Ovary (tissue), 9 donors: ENCODE results near the gene CYS1. TPM values are rescaled to one million over a fixed set of nuclear protein-coding genes. Genes with fewer than 3 reads are reported as not detected.

Experiments
- DNase-seq, 5 donors: peaks; one replicate each; pipeline ENCODE4 v3.0.0-alpha.2; 2019 to 2020
- H3K27ac ChIP-seq, 2 donors: fragments of 200-600 bp; one replicate each; pipeline versions ENCODE4 v1.5.1 to v1.8.0; 2019 to 2022
- H3K27me3 ChIP-seq: fragments of 200-600 bp; one replicate; pipeline ENCODE4 v1.8.0; 2022
- H3K36me3 ChIP-seq: fragments of 200-600 bp; sonication (generic); one replicate; pipeline ENCODE4 v1.5.1; 2019
- H3K4me1 ChIP-seq: one replicate; pipeline ENCODE4 v1.8.1; 2013; ENCODE audit warnings: mild to moderate bottlenecking, moderate library complexity; ENCODE audit not compliant: insufficient read depth
- H3K4me3 ChIP-seq: fragments of 200-600 bp; sonication (generic); one replicate; pipeline ENCODE4 v1.5.1; 2017
- H3K9me3 ChIP-seq, 2 donors: fragments of 200-600 bp in 1 of 2; sonication (generic) in 1 of 2; one replicate each; pipeline versions ENCODE4 v1.5.1 to v1.8.1; 2013 to 2019; ENCODE audit warnings: mild to moderate bottlenecking in 1 of 2, moderate library complexity in 1 of 2
- CTCF ChIP-seq, 3 donors: fragments of 450-650 bp in 2 of 3; fragments of 200-600 bp in 1 of 3; IDR thresholded peaks; one replicate each; pipeline versions ENCODE4 v1.5.1 to v1.8.0; 2016 to 2022; ENCODE audit warnings: antibody characterized with exemption in 3 of 3, mild to moderate bottlenecking in 1 of 3
- EP300 ChIP-seq: sonication (generic); formaldehyde crosslinking; IDR thresholded peaks from one replicate; pipeline ENCODE4 v1.6.1; 2017; ENCODE audit warnings: antibody characterized with exemption
- POLR2A ChIP-seq: fragments of 450-650 bp; IDR thresholded peaks from one replicate; pipeline ENCODE4 v1.6.1; 2017; ENCODE audit warnings: antibody characterized with exemption, mild to moderate bottlenecking, moderate library complexity
- WGBS, 3 donors: extraction: QIAGEN DNeasy Blood & Tissue Kit in 1 of 3; methylation state at CpG; one replicate each; pipeline versions ENCODE4 v1.1.5 to v1.1.7; 2013 to 2017; 5-methylcytosine and 5-hydroxymethylcytosine counted together
- intact Hi-C, 4 donors: fragments of 100-400 bp; cut with DNase I; formaldehyde crosslinking; loops; one replicate each; pipeline versions ENCODE4 v1.11.0 to v1.15.1; 2022 to 2023
- polyA plus RNA-seq, 2 donors: library from polyadenylated mRNA; stranded (reverse); fragments of 200-250 nt in 1 of 2; fragments of 350-450 nt in 1 of 2; fragmentation: Illumina TruSeq in 1 of 2; extraction: RNeasy Lipid Tissue Mini Kit (QIAGEN cat#74804) in 1 of 2; gene quantifications; one replicate each; pipeline ENCODE4 v1.2.3, GENCODE V29; 2013 to 2014
- total RNA-seq, 7 donors: library from RNA; depleted of rRNA in 2 of 7; stranded (reverse); fragments of >200 nt in 2 of 7; fragmentation: NEBNext Ultra II Directional in 3 of 7; extraction: Animal tissue kit (Norgen Biotek cat#: 25700) in 3 of 7; gene quantifications; one replicate each; pipeline versions ENCODE4 v1.1.0 to v1.2.4, GENCODE V29; 2016 to 2023
- donor health status: DM: no; HTN: no; CAD: no; lungs with moderate emphysema.
- donor health status: DM: no; HTN: no; CAD: no.
- donor health status: Bipolar disorder and iron deficiency.
- donor health status: DM: yes; HTN: yes; CAD: no.
- donor health status: DM: no; HTN: no; CAD: no.
- donor health status: DM: yes; HTN: yes; CAD: no.

The CYS1 gene
- total and polyA plus RNA-seq, 9 donors: 5.9 to 21.5 (median 12.0) TPM

- H3K4me1 ChIP-seq: no peaks in the 10 kb centered on the region
- TF ChIP-seq EP300 (no peak), POLR2A (no peak), CTCF (IDR thresholded peaks at IDR 0.05) (no peak)
- no peak overlapping the region for H3K27ac ChIP-seq
- WGBS, 3 donors: 86 to 90% (median 90%) methylated on average over 16 of the region's 16 CpGs
- no peak overlapping the region for H3K4me3 ChIP-seq
- H3K36me3 ChIP-seq: no peaks in the 10 kb centered on the region
- DNase-seq: no peak
- H3K9me3 ChIP-seq: no peaks in the 10 kb centered on the region
- H3K27me3 ChIP-seq: no peaks in the 10 kb centered on the region
- intact Hi-C loops: no loop called here
These were observed 51.7 kb downstream of the CYS1 start for GRCh38 chr2:10028407-10028987.

GRCh38 chr2:10027660-10028330 lies 52.4 kb downstream of the CYS1 start:
- TF ChIP-seq EP300: no peak
- TF ChIP-seq POLR2A: no peak
- TF ChIP-seq CTCF (IDR thresholded peaks at IDR 0.05): no peak
- DNase-seq: no peak
- Histone ChIP-seq H3K27me3 (no peaks in the 10 kb centered on the region), H3K27ac (no peak overlapping the region), H3K4me1 (no peaks in the 10 kb centered on the region), H3K4me3 (no peak overlapping the region), H3K9me3 (no peaks in the 10 kb centered on the region), H3K36me3 (no peaks in the 10 kb centered on the region)
- 90 to 93% (median 92%) methylated on average over 14 to 16 of the region's 16 CpGs for WGBS, 3 donors
- intact Hi-C loops: no loop called here

GRCh38 chr2:10026940-10027569 lies 53.2 kb downstream of the CYS1 start:
- H3K36me3 ChIP-seq: no peaks in the 10 kb centered on the region
- no peaks in the 10 kb centered on the region for H3K9me3 ChIP-seq
- H3K27ac ChIP-seq: no peak overlapping the region
- DNase-seq: no peak
- H3K27me3 ChIP-seq: no peaks in the 10 kb centered on the region
- intact Hi-C loops: no loop called here
- H3K4me1 ChIP-seq: no peaks in the 10 kb centered on the region
- no peak for TF ChIP-seq POLR2A
- no peak for TF ChIP-seq CTCF (IDR thresholded peaks at IDR 0.05)
- TF ChIP-seq EP300: no peak
- WGBS, 3 donors: 71 to 77% (median 75%) methylated on average over 8 of the region's 8 CpGs
- no peak overlapping the region for H3K4me3 ChIP-seq

- no peak overlapping the region for H3K4me3 ChIP-seq
- H3K9me3 ChIP-seq: no peaks in the 10 kb centered on the region
- no peak for DNase-seq
- TF ChIP-seq EP300: no peak
- TF ChIP-seq CTCF (IDR thresholded peaks at IDR 0.05): no peak
- TF ChIP-seq POLR2A: no peak
- peaks cover 8% of the 10 kb centered on the region for H3K4me1 ChIP-seq
- no peaks in the 10 kb centered on the region for H3K36me3 ChIP-seq
- intact Hi-C loops: no loop called here
- WGBS, 3 donors: 82 to 87% (median 85%) methylated on average over 10 of the region's 10 CpGs
- H3K27ac ChIP-seq: no peak overlapping the region
- H3K27me3 ChIP-seq: no peaks in the 10 kb centered on the region
These were observed 57.1 kb downstream of the CYS1 start for GRCh38 chr2:10022966-10023662.
